ENCODE measurements around the gene POU5F1. TPM values are rescaled to one million over a fixed set of nuclear protein-coding genes. Genes with fewer than 3 reads are reported as not detected.

POU5F1 gene
- polyA plus RNA-seq, 1 of the 3 experiments (the other 2 are of a cell fraction): not detected

DNA sequence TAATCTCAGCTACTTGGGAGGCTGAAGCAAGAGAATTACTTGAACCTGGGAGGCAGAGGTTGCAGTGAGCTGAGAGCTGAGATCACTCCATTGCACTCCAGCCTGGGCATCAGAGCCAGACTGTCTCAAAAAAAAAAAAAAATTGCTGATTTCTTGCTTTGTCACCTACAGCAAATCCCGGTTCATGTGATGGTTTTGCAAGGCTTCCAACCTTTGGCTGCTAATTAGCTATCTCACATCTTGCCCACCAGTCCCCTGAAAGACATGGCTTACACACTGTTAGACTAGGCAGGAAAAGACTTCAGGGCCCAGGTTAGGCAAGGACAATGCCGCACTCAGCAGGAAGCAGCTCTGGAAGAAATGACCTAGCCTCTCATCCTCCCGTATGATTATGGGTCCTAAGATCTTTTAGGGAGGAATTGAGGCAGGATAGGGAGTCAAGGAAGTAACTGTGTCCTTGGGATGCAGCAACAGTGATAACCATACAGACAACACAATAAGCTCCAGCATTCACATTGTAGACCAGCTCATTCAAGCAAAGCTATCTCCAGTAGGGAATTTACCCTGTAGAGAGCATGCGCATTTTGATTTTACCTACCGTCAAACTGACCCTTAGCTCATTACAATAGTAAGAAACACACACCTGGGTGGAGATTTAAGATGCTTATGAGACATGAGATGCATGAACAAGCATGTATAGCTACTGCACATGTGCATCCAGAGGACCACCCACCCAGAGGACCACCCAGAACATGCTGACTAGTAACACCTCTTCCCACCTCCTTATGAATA lies 40.5 kb upstream of the POU5F1 start (continued):
- TF ChIP-seq GATA2 (CRISPR knock-in tag; IDR thresholded peaks at IDR 0.05) (no peak), RFX5 (IDR thresholded peaks at IDR 0.05; ENCODE audit: low read length) (no peak), RXRA (IDR thresholded peaks at IDR 0.05; ENCODE audit: borderline replicate concordance, low read depth) (no peak), TEAD4 (IDR thresholded peaks at IDR 0.05; ENCODE audit: borderline replicate concordance, insufficient read depth) (no peak)
- TF ChIP-seq, protein P1, sequence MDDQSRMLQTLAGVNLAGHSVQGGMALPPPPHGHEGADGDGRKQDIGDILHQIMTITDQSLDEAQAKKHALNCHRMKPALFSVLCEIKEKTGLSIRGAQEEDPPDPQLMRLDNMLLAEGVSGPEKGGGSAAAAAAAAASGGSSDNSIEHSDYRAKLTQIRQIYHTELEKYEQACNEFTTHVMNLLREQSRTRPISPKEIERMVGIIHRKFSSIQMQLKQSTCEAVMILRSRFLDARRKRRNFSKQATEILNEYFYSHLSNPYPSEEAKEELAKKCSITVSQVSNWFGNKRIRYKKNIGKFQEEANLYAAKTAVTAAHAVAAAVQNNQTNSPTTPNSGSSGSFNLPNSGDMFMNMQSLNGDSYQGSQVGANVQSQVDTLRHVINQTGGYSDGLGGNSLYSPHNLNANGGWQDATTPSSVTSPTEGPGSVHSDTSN (IDR thresholded peaks at IDR 0.05): no peak

DNA sequence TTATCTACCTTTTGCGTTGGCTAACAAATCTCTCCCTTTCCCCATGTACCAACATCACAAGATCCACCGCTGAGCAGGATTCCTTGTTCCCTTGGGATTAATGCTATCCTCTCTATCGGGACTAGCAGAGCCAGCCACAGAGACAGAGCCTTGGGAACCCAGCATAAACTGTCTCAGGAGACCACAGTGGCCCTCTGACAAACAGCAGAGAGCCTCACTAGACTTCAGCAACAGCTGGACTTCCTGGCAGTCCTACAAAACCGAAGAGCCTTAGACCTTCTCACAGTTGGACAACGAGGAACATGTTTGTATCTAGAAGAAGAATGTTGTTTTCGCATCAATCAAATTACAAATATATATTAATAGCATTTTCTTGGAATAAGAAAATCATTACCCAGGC lies 39.6 kb upstream of the POU5F1 start:
- WGBS (ENCODE audit: low lambda C conversion rate): 2% methylated on average over 6 of the region's 6 CpGs
- Histone ChIP-seq H3K36me3 (replicated peaks in 1 of 2; ENCODE audit: control insufficient read depth in 1 of 2, insufficient read depth in 2 of 2, low read length in 1 of 2) (no peaks in the 10 kb centered on the region), H3K27me3 (ENCODE audit: insufficient read depth) (peaks cover 28% of the 10 kb centered on the region; the same call in 1 of the 2 replicates), H3K4me2 (no peak overlapping the region), H3K4me3 (ENCODE audit: low read depth in 2 of 2, low read length in 1 of 2) (no peak overlapping the region), H3K27ac (ENCODE audit: low read depth in 2 of 2, low read length in 1 of 2) (no peak overlapping the region), H3K79me2 (ENCODE audit: insufficient read depth) (no peaks in the 10 kb centered on the region), H2AFZ (ENCODE audit: low read depth) (no peak overlapping the region), H3K9me2 (no peaks in the 10 kb centered on the region), H3K4me1 (ENCODE audit: control insufficient read depth in 1 of 2, insufficient read depth in 2 of 2, low read depth in 1 of 2, low read length in 1 of 2) (no peaks in the 10 kb centered on the region), H3K9ac (no peak overlapping the region), H3F3A (replicated peaks; ENCODE audit: insufficient read depth) (no peaks in the 10 kb centered on the region), H4K20me1 (ENCODE audit: insufficient read depth) (no peaks in the 10 kb centered on the region), H3K9me3 (no peaks in the 10 kb centered on the region)
- DNase-seq: no peak
- ChIA-PET POLR2A (no interaction called here), CTCF (interaction anchor here (1.0 kb wide), 1 partner anchor 18 kb away, joined by 3 read pairs; no protein-coding TSS in a partner anchor)
- TF ChIP-seq SIN3A (IDR thresholded peaks at IDR 0.05; ENCODE audit: borderline replicate concordance, low read depth, low read length) (no peak), FOXM1 (IDR thresholded peaks at IDR 0.05; ENCODE audit: low read depth) (no peak), ELF1 (IDR thresholded peaks at IDR 0.05) (no peak), SMC3 (IDR thresholded peaks at IDR 0.05; ENCODE audit: low read depth, low read length) (no peak), FOSL2 (IDR thresholded peaks at IDR 0.05; ENCODE audit: borderline replicate concordance, low read depth) (no peak), TAF1 (IDR thresholded peaks at IDR 0.05; ENCODE audit: borderline replicate concordance, low read depth, low read length) (no peak), NFIC (IDR thresholded peaks at IDR 0.05; ENCODE audit: borderline replicate concordance) (no peak), CHD2 (IDR thresholded peaks at IDR 0.05; ENCODE audit: low read length, partially characterized antibody) (no peak), RFX5 (IDR thresholded peaks at IDR 0.05; ENCODE audit: low read length) (no peak), MXI1 (IDR thresholded peaks at IDR 0.05; ENCODE audit: low read depth, low read length) (no peak), GATA2 (CRISPR knock-in tag; IDR thresholded peaks at IDR 0.05) (no peak), FOXJ3 (CRISPR knock-in tag; IDR thresholded peaks at IDR 0.05) (no peak), GABPA (IDR thresholded peaks at IDR 0.05; ENCODE audit: low read depth) (no peak), EP300 (IDR thresholded peaks at IDR 0.05; ENCODE audit: borderline replicate concordance in 1 of 2, low read depth in 1 of 2, low read length in 1 of 2) (no peak), TCF12 (IDR thresholded peaks at IDR 0.05) (no peak), MEF2A (IDR thresholded peaks at IDR 0.05; ENCODE audit: borderline replicate concordance, low read depth) (no peak), YY1 (IDR thresholded peaks at IDR 0.05; ENCODE audit: low read depth) (no peak)
- TF ChIP-seq, protein P2, sequence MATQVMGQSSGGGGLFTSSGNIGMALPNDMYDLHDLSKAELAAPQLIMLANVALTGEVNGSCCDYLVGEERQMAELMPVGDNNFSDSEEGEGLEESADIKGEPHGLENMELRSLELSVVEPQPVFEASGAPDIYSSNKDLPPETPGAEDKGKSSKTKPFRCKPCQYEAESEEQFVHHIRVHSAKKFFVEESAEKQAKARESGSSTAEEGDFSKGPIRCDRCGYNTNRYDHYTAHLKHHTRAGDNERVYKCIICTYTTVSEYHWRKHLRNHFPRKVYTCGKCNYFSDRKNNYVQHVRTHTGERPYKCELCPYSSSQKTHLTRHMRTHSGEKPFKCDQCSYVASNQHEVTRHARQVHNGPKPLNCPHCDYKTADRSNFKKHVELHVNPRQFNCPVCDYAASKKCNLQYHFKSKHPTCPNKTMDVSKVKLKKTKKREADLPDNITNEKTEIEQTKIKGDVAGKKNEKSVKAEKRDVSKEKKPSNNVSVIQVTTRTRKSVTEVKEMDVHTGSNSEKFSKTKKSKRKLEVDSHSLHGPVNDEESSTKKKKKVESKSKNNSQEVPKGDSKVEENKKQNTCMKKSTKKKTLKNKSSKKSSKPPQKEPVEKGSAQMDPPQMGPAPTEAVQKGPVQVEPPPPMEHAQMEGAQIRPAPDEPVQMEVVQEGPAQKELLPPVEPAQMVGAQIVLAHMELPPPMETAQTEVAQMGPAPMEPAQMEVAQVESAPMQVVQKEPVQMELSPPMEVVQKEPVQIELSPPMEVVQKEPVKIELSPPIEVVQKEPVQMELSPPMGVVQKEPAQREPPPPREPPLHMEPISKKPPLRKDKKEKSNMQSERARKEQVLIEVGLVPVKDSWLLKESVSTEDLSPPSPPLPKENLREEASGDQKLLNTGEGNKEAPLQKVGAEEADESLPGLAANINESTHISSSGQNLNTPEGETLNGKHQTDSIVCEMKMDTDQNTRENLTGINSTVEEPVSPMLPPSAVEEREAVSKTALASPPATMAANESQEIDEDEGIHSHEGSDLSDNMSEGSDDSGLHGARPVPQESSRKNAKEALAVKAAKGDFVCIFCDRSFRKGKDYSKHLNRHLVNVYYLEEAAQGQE (IDR thresholded peaks at IDR 0.05; ENCODE audit: low read depth, low read length): no peak
